ENCODE data around the gene CDHR3.

GRCh38 chr7:106015381-106016218 is 52.5 kb downstream of the CDHR3 start:
- no peak for TF ChIP-seq CTCF (IDR thresholded peaks at IDR 0.05; ENCODE audit: extremely low read depth in 1 of 2, insufficient read depth in 1 of 2, low read depth in 1 of 2, low read length in 2 of 2)
- TF ChIP-seq POLR2A (IDR thresholded peaks at IDR 0.05; ENCODE audit: low read depth, low read length) = no peak
- TF ChIP-seq EZH2 (IDR thresholded peaks at IDR 0.05; ENCODE audit: borderline replicate concordance, low read depth, low read length, severe bottlenecking) = no peak
- TF ChIP-seq MYC (IDR thresholded peaks at IDR 0.05; ENCODE audit: low read depth, low read length) = no peak

Data from endothelial cell of umbilical vein (primary cell).